GM19463 (cell line): ENCODE data around the gene GET4.

Experiments used
- ATAC-seq: cut with Tn5 transposase; IDR thresholded peaks from one replicate; pipeline ENCODE4 v1.9.1; 2021; ENCODE audit warnings: mild to moderate bottlenecking, moderate library complexity; ENCODE audit not compliant: unreplicated experiment

Gene GET4

GRCh38 chr7:924541-925231 lies 48.3 kb downstream of the GET4 start:
- ATAC-seq: peak; percentile 56

GRCh38 chr7:925601-926000 lies 49.2 kb downstream of the GET4 start:
- ATAC-seq: no peak

DNA sequence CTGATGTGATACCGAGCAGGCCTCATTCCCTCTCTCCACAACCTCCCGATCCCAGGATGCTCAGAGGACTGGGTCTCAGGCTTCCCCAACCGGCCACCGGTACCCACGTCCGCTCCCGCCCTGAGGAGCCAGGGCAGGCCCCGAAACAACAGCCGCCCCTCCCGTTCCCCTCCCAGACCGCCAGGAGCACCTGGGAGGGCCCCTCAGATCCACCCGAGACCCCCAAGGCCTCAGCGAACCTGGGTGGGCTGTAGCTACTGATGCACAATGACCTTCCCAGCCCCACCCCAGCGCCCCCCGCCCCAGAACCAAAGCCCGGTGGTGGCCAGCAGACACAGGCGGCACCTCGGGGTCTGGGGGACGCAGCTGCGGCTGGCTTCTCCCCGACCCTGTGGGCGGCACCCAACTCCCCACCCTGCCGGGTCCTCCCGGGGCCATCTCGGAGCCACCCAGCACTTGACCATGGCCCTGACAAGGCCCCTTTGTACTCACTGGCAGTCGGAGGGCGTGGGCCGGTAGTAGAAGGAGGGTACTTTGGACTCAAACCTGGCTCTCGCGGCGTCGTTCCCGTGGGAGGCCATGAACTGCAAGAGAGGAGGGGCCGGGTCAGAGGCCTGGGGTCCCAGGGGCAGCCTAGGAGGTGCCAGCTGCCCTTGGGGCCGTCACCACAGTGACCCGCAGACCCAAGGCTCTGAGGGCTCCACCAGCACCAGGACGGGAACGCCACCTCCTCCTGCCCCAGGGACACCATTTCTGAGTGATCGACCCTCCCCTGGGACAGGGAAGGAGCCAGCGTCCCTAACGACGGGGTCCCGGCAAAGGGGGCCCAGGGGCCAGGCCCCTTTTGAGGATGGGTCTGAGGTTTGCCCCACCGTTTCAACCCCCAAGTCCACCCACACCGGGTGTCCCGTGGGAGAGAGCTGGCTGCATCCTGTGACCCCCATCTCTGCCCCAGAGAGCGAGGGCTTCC lies 50.0 kb downstream of the GET4 start:
- no peak for ATAC-seq

DNA sequence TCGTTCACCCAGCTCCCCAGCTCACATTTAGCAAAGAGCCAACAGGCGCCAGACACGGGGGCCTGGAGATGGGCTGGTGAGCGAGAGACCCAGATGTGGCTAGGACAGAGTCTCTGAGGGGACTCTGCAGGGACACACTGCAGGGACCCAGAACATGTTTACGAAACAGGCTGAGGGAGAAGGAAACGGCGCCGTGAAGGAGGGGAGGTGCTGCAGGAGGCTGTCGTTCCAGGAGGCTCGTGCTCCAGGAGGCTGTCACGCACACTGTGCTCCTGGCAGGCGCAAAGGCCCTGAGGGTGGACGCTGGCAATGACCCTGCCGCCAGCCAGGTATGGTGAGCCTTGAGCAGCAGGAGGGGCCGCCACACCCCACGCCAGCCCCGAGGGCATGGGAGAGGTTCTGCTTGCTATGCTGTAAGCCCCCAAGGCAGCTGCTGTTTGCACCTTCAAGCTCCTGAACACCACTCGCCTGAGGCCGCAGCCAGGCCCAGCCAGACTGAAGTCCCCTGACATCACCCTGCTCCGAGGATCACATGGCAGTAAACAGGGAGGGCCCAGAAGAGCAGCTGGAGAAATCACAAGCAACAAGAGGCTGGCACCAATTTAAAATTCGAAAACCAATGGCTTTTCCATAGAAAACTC lies 50.8 kb downstream of the GET4 start:
- no peak for ATAC-seq

DNA sequence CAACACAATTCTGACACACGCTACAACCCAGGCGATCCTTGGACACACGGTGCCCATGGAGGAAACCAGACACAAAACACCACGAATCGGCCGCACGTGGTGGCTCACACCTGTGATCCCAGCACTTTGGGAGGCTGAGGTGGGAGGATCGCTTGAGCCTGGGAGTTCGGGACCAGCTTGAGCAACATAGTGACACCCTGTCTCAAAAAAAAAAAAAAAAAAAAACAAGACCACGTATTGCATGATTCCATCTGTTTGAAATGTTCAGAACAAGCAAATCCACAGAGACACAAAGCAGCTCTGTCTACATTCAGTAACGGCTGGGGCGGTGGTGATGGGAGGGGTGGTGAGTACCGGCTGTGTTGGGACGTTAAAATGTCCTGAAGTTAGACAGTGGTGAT lies 53.0 kb downstream of the GET4 start:
- ATAC-seq: no peak

DNA sequence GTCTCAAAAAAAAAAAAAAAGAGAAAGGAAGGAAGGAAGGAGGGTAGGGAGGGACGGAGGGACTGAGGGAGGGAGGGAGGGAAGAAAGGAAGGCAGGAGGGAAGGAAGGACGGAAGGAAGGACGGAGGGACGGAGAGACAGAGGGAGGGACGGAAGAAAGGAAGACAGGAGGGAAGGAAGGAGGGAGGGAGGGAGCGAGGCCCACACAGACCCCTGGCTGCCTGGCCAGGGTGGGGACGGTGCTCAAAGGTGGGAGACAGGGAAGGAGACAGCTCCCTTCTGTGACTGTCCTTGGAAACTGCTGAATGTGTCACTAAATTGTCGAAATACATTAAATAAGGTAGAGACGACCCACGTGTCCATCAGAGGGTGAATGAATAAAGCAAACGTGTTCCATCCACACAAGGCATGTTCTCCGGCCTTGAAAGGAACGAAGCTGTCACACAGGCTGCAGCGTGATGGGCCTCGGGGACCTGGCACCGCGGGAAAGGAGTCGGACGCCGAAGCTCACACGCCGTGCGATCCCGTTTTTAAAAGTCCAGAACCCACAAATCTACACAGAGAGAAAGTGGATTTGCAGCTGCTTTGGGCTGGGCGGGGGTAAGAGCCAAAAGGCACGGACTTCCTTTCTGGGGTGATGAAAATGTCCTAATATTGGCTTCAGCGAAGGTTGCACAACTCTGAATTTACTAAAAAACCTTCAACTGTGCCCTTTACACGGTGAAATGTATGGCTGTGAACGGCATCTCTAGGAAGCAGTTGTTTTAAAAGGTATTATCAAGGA lies 54.8 kb downstream of the GET4 start:
- no peak for ATAC-seq

DNA sequence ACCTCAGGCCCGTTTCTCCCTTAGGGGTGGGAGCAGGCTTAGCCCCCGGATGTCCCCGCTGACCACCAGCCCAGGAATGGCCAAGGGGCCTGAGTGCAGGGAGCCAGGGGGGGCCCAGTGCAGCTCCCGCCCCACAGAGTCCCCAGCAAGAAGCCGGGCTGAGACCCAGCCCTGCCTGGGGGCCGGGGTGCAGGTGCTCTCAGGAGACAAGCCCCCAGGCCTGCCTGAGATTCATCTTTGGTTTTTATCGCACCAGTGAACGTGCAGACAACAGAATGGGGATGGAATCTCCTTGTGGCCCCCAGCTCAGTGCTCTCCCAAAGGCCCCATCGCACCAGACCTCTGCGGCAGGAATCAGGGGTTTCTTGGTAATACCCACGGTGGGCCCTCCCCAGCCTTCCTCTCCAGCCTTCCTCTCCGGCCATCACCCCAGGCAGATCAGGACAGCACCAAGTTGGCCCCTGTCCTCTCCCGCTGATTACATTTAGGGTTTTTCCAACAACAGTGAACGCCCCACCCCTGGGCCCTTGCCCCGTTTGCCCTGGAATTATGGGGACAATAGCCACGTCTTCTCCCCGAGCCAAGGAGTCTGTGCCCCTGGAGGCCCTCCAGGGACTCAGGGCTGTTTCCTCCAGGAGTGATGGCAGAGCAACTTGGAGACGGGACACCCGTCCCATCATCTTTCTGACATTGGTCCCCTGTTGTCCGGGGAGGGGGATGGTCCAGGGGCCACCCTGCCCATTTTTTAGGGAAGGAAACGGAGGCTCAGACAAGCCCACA lies 55.7 kb downstream of the GET4 start:
- no peak for ATAC-seq

- ATAC-seq: no peak
These were observed 56.3 kb downstream of the GET4 start for GRCh38 chr7:932651-932975.

DNA sequence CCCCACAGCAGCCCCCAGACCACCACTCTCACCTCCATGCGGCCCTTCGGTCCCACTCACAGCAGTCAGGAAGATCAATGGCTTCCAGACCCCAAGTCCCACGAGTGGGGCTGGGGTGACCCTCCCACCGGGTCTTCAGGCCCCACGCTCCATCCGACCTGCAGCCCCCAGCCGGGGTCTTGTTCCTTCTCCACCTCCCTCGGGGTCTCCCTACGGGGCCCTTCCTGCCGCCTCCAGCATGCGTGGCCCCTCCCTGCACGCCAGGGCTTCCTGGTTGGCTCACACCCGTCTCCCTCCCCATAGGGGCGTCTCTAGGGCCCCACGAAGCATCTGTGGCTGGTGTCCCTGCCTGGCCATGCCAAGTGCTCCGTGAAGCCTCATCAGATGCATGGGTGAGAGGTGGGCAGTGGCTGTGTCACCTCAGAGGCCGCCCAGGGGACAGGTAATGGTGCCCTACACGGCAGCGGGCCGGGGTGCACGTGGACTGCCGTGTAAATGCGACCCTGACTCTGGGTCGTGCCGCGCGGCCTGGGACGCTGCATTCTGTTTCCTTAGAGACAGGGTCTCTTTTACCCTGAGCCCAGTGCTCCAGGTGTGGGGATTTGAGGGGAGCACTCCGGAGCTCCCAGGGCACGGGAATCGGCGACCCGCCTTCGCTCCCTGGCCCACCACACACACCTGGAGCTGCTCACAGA lies 58.3 kb downstream of the GET4 start:
- ATAC-seq: no peak

DNA sequence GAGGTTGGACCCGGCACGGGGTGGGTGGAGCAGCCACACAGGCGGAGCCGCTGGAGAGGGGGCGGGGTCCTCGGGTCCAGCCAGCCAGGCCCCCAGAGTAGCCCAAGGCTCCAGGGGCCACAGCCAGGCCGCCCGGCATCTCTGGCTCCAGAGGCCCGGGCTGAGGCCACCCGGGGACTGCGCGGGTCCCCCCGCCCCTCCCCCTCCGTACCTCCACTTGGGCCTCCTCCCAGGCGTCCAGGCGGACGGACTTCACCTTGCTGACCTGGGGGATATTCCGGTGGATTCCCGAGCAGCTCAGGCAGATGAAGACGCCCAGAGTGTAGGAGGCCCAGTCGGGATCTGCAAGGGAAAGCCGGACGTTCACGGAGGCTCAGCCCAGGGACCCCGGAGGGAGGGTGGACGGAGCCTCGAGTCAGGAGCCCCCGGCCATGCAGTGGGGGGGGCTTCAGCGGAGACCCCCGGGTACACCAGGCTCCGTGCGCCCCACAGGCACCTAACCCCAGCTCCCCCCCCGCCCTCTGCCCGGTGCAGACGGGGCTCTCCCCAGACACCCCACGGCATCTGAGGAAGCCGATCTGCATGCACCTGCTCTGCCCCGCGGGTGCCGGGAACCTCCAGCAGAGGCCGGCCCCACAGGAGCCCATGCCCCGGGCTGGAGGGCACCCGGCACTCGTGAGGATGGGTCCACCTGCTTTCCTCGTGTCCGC lies 59.0 kb downstream of the GET4 start:
- ATAC-seq: no peak

- ATAC-seq: no peak
These were observed 59.6 kb downstream of the GET4 start for GRCh38 chr7:935874-936385.

- ATAC-seq: peak; percentile 89
These were observed 60.2 kb downstream of the GET4 start for GRCh38 chr7:936386-937054.

GRCh38 chr7:937856-938484 lies 61.6 kb downstream of the GET4 start:
- ATAC-seq: no peak

GRCh38 chr7:938546-939185 lies 62.3 kb downstream of the GET4 start:
- ATAC-seq: no peak

- ATAC-seq: no peak
These were observed 63.5 kb downstream of the GET4 start for GRCh38 chr7:939843-940242.

DNA sequence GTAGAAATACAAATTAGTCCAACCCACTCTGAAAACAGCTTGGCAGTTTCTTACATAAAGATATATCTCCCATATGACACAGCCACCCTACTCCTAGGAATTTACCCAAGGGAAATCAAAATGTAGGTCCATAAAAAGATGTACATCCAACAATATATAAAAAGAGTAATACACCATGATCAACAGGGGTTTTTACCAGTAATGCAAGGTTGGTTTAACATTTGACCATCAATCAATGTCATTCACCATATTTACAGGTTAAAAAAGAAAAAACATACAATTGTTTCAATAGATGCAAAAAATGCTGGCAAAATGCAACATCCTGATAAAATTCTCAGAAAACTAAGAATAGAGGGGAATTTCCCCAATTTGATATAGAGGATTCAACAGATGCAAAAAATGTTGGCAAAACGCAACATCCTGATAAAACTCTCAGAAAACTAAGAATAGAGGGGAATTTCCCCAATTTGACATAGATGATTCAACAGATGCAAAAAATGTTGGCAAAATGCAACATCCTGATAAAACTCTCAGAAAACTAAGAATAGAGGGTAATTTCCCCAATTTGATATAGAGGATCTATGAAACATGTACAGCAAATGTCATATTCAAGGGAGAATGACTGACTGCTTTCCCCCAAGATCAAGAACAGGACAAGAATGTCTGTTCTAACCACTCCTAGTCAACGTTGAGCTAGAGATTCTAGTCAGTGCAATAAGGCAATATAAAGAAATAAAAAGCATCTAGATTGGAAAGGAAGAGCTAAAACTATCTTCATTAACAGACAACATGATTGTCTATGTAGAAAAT lies 64.5 kb downstream of the GET4 start:
- no peak for ATAC-seq
